HFF-Myc (cell line): ENCODE data around the gene AGER.
"Not testable (repeated sequence)": the region's sequence is repeated elsewhere in the genome, so short reads cannot be mapped to it uniquely, and the experiment has no call there.

Experiments
- DNase-seq: peaks from one replicate; pipeline ENCODE4 v3.0.0-alpha.2; 2011; ENCODE audit warnings: low read depth; ENCODE audit errors: extremely low read depth
- H3K4me3 ChIP-seq: replicated peaks from 2 replicates; pipeline ENCODE4 v1.5.1; 2011; ENCODE audit warnings: low read depth, mild to moderate bottlenecking, control low read depth, low read length
- TF ChIP-seq, protein P1 (sequence below): IDR thresholded peaks from 2 replicates; pipeline ENCODE4 v1.5.1; 2012; ENCODE audit warnings: mild to moderate bottlenecking, low read depth, low read length, control low read depth; ENCODE audit errors: missing control alignments

The AGER gene

GRCh38 chr6:32146687-32147086 is 37.4 kb downstream of the AGER start:
- DNase-seq = no peak
- H3K4me3 ChIP-seq = no peak overlapping the region
- TF ChIP-seq, protein P1, sequence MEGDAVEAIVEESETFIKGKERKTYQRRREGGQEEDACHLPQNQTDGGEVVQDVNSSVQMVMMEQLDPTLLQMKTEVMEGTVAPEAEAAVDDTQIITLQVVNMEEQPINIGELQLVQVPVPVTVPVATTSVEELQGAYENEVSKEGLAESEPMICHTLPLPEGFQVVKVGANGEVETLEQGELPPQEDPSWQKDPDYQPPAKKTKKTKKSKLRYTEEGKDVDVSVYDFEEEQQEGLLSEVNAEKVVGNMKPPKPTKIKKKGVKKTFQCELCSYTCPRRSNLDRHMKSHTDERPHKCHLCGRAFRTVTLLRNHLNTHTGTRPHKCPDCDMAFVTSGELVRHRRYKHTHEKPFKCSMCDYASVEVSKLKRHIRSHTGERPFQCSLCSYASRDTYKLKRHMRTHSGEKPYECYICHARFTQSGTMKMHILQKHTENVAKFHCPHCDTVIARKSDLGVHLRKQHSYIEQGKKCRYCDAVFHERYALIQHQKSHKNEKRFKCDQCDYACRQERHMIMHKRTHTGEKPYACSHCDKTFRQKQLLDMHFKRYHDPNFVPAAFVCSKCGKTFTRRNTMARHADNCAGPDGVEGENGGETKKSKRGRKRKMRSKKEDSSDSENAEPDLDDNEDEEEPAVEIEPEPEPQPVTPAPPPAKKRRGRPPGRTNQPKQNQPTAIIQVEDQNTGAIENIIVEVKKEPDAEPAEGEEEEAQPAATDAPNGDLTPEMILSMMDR = no peak

- no peak overlapping the region for H3K4me3 ChIP-seq
- no peak for DNase-seq
- TF ChIP-seq, protein P1 = no peak
Observed at GRCh38 chr6:32146287-32146686, 37.8 kb downstream of the AGER start.

DNA sequence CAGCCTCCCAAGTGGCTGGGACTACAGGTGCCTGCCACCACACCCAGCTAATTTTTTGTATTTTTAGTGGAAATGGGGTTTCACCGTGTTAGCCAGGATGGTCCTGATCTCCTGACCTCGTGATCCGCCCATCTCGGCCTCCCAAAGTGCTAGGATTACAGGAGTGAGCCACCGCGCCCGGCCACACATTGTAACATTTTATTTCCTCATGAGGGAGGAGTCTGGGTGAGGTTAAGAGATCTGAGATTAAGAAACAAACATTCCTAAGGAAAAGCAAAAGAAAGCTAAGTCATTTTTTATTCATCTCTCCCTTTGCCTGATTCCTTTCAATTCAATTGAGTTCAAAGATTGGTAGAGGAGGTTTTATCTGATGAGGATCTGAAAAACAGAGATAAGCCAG is 39.8 kb downstream of the AGER start:
- not testable (repeated sequence) for DNase-seq, H3K4me3 ChIP-seq

GRCh38 chr6:32140420-32141046 is 43.5 kb downstream of the AGER start:
- TF ChIP-seq, protein P1 = no peak
- H3K4me3 ChIP-seq = no peak overlapping the region
- no peak for DNase-seq

DNA sequence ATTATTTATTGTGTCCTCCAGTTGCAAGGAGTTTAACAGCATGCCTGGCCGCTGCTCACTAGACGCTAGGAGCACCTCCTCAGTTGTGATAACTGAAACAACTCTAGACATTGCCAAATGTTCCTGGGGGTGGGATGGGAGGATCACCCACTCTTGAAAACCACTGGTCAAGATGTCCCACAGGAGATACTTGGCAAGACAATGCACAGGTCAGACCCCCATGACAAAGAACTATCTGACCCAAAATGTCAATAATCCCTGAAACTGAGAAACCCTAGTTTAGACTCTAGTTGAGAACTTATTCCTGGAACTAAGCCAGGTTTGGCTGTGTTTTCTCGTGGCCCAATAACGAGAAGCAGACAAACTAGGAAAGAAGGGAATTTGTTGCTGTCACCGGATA is 44.5 kb downstream of the AGER start:
- no peak for DNase-seq
- TF ChIP-seq, protein P1 = no peak
- H3K4me3 ChIP-seq = no peak overlapping the region

DNA sequence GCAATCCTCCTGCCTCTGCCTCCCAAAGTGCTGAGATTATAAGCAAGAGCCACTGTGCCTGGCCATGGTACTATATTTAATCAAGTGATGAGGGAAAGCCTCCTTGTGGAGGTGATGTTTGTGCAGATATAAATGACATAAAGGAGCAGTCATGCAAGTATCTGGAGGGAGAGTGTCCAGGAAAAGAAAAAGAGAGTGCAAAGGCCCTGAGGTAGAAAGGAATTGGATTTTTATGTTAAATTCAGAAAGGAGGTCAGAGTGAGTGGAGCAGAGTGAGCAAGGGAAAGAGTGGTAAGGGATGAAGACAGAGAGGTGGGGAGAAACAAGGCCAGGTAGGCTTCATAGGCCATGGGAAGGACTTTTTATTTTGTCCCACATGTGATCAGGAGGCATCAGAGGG is 46.6 kb downstream of the AGER start:
- TF ChIP-seq, protein P1 = no peak
- DNase-seq = no peak

DNA sequence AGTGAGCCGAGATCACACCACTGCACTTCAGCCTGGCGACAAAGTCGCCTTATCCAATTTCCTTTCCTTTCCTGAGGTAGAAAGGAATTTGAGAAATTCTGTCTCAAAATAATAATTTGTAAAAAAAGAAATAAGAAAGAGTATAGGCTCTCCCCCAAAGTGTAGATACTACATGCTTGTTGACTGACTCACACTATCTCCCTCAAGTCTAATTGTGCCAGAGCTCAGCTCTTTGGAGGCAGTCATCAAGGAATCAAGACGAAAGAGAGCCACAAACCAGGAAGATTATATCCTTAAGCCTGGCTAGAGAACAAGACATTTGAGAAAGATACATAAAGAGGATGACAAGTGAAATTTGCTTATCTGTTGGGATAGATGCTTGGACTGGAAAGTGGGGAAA is 50.3 kb downstream of the AGER start:
- no peak overlapping the region for H3K4me3 ChIP-seq

More for the DNA sequence above, 46.6 kb downstream of the AGER start:
- no peak overlapping the region for H3K4me3 ChIP-seq

More for the DNA sequence above, 50.3 kb downstream of the AGER start:
- no peak for DNase-seq
- TF ChIP-seq, protein P1 = no peak
